GOT3 (cell line): ENCODE results near the gene MKLN1.
"Not testable (repeated sequence)": the region's sequence is repeated elsewhere in the genome, so short reads cannot be mapped to it uniquely, and the experiment has no call there.

Source experiments
- DNase-seq: peaks from one replicate; lab custom pipeline; 2025; ENCODE audit warnings: mixed read lengths; lab: John Stamatoyannopoulos, UW

Gene MKLN1

DNA sequence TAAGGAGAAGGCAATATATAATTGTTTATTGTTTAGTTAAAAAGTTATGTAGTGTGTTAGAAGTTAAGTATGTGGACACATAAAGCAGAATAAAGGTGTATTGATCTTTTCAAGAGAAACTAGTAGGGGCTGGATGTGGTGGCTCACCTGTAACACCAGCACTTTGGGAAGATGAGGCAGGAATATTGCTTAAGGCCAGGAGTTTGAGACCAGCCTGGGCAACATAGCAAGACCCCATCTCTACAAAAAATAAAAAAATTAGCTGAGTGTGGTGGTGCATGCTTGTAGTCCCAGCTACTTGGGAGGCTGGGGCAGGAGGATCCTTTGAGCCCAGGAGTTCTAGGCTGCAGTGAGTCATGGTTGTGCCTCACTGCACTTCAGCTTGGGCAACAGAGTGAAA lies 135.0 kb downstream of the MKLN1 start:
- not testable (repeated sequence) for DNase-seq

DNA sequence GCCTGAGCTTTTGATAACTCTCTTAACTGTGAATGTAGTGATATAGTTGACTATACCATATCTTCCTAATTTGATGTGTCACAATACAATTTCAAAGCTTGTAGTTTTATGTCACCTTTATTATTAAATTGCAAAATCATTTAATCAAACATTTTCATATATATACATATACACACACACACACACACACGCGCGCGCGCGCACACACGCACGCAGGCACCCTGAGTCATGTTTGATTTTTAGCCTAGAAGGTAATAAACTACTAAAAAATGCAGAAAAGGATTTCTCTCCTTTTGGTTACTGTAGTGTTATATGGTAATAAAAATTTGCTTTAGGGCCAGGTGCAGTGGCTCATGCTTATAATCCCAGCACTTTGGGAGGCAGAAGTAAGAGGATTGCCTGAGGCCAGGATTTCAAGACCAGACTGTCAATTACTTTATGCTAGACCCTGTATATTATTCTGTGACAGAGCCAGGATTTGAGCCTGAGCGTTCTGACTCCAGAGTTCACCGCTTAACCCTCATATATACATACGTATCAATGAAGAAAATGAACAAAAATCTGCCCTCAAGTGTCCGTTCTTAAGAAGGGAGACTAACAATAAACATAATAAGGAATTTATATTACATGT lies 139.2 kb downstream of the MKLN1 start:
- DNase-seq, result no peak

GRCh38 chr7:131467788-131468187 lies 140.1 kb downstream of the MKLN1 start:
- DNase-seq, result no peak

GRCh38 chr7:131471250-131472004 lies 143.8 kb downstream of the MKLN1 start:
- no peak for DNase-seq

- DNase-seq, result no peak
These were observed 149.1 kb downstream of the MKLN1 start for GRCh38 chr7:131476740-131477139.

DNA sequence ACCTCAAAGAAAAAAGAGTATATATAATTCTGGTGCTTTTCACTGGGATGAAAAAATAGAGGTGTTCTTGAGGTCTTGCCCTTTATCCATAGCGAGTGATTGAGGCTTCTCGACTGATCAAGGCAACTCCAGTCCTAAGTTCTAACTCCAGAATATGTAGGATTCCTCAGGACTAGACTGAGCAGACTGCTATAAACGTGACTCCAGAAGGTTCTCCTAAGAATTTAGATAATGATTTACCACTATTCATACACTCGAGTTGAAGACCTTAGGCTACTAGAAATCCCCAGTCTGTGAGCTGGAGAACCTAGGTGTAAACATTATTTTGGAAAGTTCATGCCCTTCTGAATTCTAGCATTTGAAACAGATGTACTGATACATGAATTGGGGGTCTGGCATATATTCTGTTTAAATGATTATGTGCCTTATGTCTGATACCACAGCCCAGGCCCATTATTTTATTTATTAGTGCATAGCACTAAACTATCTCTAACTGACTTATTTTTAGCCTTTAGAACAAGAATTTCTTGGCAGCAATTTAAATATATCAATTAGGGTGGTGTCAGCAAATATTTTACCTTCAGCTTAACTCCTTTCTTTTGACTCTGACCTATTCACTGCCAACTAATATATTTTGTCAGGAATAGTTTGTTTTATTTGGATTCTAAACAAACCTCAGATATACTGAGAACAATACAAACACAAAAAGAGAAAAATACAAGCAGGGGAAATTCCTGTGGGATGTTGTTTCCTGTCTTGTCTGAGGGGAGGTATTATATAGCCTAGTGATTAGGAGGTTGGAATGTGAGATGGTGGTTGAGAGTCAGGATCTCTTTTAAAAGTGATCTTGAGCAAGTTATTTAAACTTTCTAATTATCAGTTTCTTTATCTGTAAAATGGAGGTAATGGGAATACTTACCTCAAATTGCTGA lies 153.0 kb downstream of the MKLN1 start:
- no peak for DNase-seq

DNA sequence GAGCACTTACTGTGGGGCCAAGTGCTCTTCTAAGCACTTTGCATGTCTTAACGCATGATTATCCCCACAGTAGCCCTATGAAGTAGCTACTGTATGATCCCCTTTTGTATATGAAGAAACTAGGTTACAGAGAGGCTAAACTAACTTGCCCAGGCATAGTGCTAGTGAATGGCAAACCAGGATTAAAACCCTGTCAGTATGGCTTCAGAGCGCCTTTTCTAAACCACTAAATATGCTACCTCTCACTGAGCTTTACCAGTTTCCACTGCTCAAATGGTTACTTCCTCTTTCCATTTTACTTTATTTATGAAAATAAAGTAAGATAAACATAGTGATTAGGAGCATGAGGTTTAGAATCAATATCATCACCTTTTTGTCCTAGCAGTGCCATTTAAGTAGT lies 155.1 kb downstream of the MKLN1 start:
- no peak for DNase-seq

DNA sequence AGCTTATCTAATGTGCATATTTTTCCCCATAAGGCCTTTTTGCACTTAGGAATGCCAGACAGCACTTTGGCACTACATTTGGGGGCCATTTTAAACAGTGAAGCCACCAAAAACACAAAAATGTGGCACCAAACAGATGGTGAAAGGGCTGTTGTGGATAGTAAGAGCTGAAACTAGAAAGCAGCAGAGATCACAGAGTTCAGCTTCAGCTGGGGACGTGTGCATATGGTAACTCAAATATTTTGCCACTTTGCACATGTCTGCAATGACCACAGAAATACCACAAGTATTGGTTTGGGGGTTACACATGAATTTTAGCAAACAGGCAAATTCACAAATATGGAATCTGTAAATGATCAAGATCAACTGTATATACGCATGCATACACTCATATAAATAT lies 155.9 kb downstream of the MKLN1 start:
- DNase-seq, result no peak

DNA sequence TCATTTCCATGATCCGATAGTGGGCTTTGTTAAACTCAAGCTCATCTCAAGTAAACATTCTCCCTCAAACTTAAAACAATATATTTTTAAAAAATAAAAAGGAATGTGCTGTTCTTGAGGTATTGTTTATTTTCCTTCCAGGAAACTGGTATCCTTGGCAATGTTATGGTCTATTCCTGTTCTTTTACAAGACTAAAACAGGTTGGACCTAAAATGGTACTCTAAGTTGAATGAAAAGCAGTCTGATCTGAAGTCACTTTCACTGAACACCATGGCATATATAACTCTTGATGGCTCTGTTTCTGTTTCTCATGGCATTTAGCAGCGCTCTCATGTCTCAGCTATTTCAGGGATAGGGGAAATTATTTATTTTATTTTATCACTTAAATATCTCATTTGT lies 158.7 kb downstream of the MKLN1 start:
- no peak for DNase-seq

DNA sequence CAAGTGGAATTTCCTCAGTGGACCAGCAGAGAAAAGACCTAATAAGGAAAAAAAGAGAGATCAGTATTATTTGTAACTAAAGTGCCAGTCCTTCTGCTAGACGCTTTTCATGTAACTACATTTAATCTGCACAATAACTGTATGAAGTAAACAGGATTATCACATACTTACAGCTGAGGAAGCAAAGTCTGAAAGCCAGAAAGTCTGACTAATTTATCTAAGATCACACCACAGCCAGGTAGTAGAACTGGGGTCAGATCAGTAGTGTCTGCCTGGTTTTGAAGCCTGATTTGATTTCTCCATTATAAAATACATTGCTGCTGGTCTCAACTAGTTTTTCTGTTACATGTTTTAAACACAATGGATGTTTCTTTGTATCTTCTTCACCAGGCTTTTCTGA lies 159.5 kb downstream of the MKLN1 start:
- no peak for DNase-seq

GRCh38 chr7:131488361-131488760 lies 160.7 kb downstream of the MKLN1 start:
- no peak for DNase-seq

- DNase-seq, result no peak
These were observed 161.5 kb downstream of the MKLN1 start for GRCh38 chr7:131489196-131489595.

- no peak for DNase-seq
These were observed 162.2 kb downstream of the MKLN1 start for GRCh38 chr7:131489881-131490280.

DNA sequence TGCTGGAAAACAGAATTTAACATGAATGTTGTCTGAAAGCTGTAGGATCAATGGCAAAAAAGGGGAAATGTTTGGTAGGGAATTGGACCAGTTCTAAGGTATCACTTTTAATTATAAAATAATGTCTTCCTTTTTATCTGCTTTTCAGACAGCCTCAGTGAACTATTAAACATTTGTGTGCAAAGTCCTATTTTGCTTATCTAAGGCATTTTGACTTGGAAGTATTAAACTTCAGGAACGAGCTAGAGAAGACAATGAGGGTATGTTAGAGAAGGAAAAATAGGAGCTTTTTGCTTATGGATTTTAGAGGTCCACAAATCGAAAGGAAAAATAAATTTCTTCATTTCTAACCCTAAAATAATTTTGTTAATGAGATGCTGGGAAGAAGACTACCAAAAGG lies 165.4 kb downstream of the MKLN1 start:
- no peak for DNase-seq

DNA sequence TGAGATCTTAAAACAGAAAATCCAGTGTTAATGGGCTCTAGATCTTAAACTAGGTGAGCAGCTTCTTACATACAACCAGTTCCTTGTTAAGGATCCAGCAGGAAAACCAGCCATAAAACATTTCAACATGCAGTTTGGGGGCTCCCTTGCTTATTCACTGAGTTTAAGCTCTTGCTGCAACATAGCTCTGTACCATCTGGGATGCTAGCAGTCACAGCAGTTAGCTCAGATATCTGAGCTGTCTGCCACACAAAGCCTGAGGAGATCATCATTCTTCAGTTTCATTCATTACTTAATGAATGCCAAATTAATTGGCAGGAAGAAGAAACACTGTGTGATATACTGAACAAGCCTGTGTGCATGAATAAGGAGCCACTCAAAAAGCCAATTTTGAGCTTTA lies 165.9 kb downstream of the MKLN1 start:
- no peak for DNase-seq

GRCh38 chr7:131494182-131494581 lies 166.5 kb downstream of the MKLN1 start:
- no peak for DNase-seq

GRCh38 chr7:131495669-131496498 lies 168.2 kb downstream of the MKLN1 start:
- no peak for DNase-seq

DNA sequence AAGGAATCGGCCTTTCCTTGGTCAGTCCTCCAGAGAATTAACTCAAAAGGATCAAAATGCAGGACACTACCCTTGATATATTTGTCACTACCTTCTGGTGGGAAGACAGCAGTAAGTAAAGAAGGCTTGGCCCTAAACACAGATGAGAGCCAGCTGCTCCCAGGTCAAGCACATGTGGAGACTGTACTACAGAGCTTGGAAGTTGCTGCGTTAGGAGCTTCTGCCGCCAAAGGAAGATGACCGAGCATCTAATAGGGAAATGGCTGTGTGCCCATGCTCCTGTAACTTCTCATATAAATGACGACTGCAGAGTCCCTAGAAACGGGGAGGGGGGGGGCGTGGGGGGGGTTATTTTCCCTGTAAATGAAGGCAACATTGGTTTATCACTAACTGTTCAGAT lies 169.8 kb downstream of the MKLN1 start:
- no peak for DNase-seq

DNA sequence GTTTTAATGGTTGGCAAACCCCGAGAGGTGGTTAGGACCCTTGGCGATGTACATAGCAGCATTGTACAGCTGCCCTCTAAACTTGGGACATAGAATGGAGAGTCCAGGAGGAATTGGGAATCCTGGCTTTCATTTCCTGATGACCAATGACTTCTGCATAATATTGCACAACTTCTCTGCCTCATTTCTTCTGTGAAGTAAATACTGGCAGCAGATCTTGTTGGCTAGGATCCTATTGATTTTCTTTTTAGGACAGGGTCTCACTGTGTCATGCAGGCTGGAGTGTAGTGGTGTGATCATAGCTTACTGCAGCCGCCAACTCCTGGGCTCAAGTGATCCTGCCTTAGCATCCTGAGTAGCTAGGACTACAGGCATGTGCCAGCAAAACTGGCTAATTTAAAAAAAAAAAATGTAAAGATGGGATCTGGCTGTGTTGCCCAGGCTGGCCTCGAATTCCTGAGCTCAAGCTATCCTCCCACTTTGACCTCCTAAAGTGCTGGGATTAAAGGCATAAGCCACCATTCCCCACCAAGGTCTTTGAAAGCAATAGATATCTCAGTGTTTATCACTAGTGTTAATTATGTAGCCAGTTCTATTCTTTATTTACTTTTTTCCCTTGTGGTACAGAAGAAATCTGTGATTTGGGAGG lies 170.7 kb downstream of the MKLN1 start:
- DNase-seq, result no peak

- no peak for DNase-seq
These were observed 172.1 kb downstream of the MKLN1 start for GRCh38 chr7:131499801-131500200.

GRCh38 chr7:131500357-131500756 lies 172.7 kb downstream of the MKLN1 start:
- DNase-seq, result no peak
